Measurements from ENCODE around the gene SOX6. TPM values are rescaled to one million over a fixed set of nuclear protein-coding genes. Genes with fewer than 3 reads are reported as not detected.

Gene SOX6
- total RNA-seq, 3 donors from 2014 or later = 2.0 to 8.0 (median 7.9) TPM

DNA sequence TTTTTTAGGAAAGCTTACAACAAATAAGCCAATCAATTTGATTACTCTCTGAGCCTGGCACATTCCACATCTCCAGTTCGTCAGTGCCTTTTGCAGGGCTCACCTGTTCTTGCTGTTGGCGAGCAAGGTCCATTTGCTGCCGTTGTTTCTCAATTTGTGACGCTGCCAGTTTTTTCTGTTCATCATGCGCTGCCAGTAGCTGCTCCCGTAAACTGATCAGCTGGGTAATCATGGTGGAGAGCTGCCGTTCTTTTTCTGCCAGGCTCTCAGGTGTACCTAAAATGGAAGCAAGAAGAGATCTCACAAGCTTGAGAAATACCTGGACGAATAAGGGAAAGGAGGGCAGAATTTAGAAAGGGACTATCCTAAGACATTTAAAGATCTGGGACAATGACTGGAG is 169.7 kb downstream of the SOX6 start:
- Histone ChIP-seq H3K27ac (no peak overlapping the region), H3K4me1 (no peaks in the 10 kb centered on the region), H3K27me3 (no peaks in the 10 kb centered on the region), H3K36me3 (no peaks in the 10 kb centered on the region), H3K9me3 (no peaks in the 10 kb centered on the region), H3K4me3 (no peak overlapping the region)
- intact Hi-C loops (cut with DNase I; ENCODE audit: low total_unique reads) = no loop called here
- DNase-seq (ENCODE audit: low spot score in 2 of 2) = no peak
- no peak for TF ChIP-seq POLR2A (IDR thresholded peaks at IDR 0.05)
- TF ChIP-seq, protein P1, sequence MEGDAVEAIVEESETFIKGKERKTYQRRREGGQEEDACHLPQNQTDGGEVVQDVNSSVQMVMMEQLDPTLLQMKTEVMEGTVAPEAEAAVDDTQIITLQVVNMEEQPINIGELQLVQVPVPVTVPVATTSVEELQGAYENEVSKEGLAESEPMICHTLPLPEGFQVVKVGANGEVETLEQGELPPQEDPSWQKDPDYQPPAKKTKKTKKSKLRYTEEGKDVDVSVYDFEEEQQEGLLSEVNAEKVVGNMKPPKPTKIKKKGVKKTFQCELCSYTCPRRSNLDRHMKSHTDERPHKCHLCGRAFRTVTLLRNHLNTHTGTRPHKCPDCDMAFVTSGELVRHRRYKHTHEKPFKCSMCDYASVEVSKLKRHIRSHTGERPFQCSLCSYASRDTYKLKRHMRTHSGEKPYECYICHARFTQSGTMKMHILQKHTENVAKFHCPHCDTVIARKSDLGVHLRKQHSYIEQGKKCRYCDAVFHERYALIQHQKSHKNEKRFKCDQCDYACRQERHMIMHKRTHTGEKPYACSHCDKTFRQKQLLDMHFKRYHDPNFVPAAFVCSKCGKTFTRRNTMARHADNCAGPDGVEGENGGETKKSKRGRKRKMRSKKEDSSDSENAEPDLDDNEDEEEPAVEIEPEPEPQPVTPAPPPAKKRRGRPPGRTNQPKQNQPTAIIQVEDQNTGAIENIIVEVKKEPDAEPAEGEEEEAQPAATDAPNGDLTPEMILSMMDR (IDR thresholded peaks at IDR 0.05) = no peak
- TF ChIP-seq POLR2AphosphoS5 (IDR thresholded peaks at IDR 0.05) = no peak

DNA sequence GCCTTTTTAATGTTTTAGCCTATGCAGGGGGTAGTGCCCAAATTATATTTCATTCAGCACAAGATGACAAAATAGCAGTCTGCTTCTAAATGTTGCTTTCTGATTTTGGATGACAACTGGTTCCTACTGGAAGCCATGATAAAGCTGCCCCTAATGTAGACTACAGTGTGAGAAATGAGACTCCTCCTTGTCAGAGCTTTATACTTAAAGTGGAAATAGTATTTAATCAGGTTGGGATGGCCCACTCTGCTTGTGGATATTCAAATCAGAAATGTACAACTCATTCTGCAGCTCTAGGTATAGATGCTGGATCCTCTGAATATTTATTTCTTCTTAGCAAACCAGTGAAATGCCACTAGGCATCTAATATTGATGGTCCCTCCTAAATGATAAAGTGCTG is 171.3 kb downstream of the SOX6 start:
- intact Hi-C loops (cut with DNase I; ENCODE audit: low total_unique reads) = no loop called here
- H3K36me3 ChIP-seq = no peaks in the 10 kb centered on the region
- TF ChIP-seq, protein P1 (IDR thresholded peaks at IDR 0.05) = no peak
- TF ChIP-seq POLR2AphosphoS5 (IDR thresholded peaks at IDR 0.05) (no peak), POLR2A (IDR thresholded peaks at IDR 0.05) (no peak)

DNA sequence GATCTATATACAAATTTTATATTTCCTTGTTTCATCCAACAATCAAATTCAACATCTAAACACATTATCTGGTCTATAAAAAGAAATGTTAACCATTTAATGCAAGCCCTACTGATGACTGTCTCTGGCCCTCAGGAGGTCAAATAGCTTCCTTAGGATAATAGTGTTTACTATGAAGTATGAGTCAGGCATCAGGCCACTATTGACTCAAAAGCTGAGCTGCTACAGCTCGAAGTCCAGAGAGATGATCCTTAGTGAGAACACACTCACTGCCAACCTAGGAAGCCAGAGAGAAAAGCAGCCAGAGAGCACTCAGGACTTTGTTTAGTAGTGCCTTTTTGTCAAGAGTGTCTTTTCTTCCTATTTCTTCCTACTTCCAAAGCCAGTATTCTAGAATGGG is 171.8 kb downstream of the SOX6 start:
- Histone ChIP-seq H3K27me3 (no peaks in the 10 kb centered on the region), H3K4me1 (no peaks in the 10 kb centered on the region), H3K27ac (no peak overlapping the region), H3K4me3 (no peak overlapping the region), H3K36me3 (no peaks in the 10 kb centered on the region), H3K9me3 (no peaks in the 10 kb centered on the region)
- DNase-seq (ENCODE audit: low spot score in 2 of 2) = no peak
- intact Hi-C loops (cut with DNase I; ENCODE audit: low total_unique reads) = no loop called here
- TF ChIP-seq POLR2AphosphoS5 (IDR thresholded peaks at IDR 0.05) (no peak), POLR2A (IDR thresholded peaks at IDR 0.05) (no peak)
- TF ChIP-seq, protein P1 (IDR thresholded peaks at IDR 0.05) = no peak

More for the DNA sequence above, 171.3 kb downstream of the SOX6 start:
- no peak for DNase-seq (ENCODE audit: low spot score in 2 of 2)
- no peaks in the 10 kb centered on the region for H3K4me1 ChIP-seq
- H3K4me3 ChIP-seq = no peak overlapping the region
- H3K9me3 ChIP-seq = no peaks in the 10 kb centered on the region
- no peaks in the 10 kb centered on the region for H3K27me3 ChIP-seq
- no peak overlapping the region for H3K27ac ChIP-seq

DNA sequence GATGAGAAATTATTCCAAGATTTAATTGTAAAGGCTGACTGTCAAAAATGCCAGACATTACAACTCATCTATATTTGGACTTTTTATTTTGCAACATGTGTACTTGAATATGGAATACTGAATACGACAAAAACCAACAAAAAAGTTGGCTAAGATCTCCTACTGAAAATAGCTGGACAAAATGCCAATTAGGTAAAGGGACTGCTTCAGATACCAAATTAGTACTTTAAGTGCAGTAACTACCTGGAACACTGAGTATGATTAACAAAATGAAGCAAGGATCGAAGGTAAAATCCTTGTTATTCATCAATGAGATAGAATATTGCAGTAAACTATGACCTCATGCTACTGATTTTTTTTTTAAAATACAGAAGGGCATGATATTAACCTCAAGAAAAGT is 173.8 kb downstream of the SOX6 start:
- H3K27ac ChIP-seq = no peak overlapping the region
- H3K27me3 ChIP-seq = no peaks in the 10 kb centered on the region
- no peaks in the 10 kb centered on the region for H3K4me1 ChIP-seq
- H3K9me3 ChIP-seq = no peaks in the 10 kb centered on the region
- TF ChIP-seq POLR2AphosphoS5 (IDR thresholded peaks at IDR 0.05) = no peak
- TF ChIP-seq, protein P1 (IDR thresholded peaks at IDR 0.05) = no peak
- intact Hi-C loops (cut with DNase I; ENCODE audit: low total_unique reads) = no loop called here
- H3K36me3 ChIP-seq = no peaks in the 10 kb centered on the region
- DNase-seq (ENCODE audit: low spot score in 2 of 2) = no peak
- H3K4me3 ChIP-seq = no peak overlapping the region

DNA sequence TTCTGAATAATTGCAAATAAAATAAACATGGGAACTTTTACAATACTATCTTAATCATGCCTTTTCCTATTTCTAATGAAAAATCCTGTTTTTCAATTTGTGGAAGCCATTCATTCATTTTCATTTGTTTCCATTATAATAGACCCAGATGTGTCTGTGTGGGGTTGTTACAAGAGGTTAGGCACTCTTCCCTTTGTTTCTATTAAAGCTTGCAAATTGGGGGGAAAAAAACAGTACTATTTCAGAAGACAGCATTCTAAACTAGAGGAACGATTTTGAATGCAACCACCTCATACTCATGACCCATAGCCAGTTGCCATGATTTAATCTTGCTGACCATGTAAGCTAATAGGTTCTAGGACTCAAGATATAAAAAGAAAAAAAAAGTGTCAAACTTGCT is 175.5 kb downstream of the SOX6 start:
- Histone ChIP-seq H3K27ac (no peak overlapping the region), H3K36me3 (no peaks in the 10 kb centered on the region), H3K4me1 (no peaks in the 10 kb centered on the region), H3K9me3 (no peaks in the 10 kb centered on the region), H3K27me3 (no peaks in the 10 kb centered on the region), H3K4me3 (no peak overlapping the region)
- DNase-seq (ENCODE audit: low spot score in 2 of 2) = no peak
- no peak for TF ChIP-seq POLR2A (IDR thresholded peaks at IDR 0.05)
- intact Hi-C loops (cut with DNase I; ENCODE audit: low total_unique reads) = no loop called here

DNA sequence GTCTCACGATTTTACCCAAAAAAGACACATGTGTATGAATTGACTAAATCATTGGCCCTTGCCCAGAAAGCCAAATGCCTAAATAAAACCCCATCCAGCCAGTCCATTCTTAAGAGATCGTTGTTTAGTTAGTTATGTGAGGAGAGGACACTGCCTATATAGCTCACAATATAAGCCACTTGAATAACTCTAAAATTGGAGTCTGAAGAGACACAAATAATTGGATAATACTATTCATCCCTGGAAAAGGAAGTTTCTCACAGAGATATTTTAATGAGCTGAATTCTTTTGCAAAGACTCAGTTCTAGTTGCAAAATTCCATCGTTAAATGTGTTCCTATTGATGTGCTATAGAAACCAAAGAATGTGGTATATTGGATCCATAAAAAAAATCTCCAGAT is 176.7 kb downstream of the SOX6 start:
- TF ChIP-seq, protein P1 (IDR thresholded peaks at IDR 0.05) = no peak
- TF ChIP-seq POLR2AphosphoS5 (IDR thresholded peaks at IDR 0.05) = no peak
- no peak for TF ChIP-seq POLR2A (IDR thresholded peaks at IDR 0.05)

More for the DNA sequence above, 176.7 kb downstream of the SOX6 start:
- Histone ChIP-seq H3K4me3 (no peak overlapping the region), H3K9me3 (no peaks in the 10 kb centered on the region), H3K36me3 (no peaks in the 10 kb centered on the region), H3K4me1 (no peaks in the 10 kb centered on the region), H3K27me3 (no peaks in the 10 kb centered on the region), H3K27ac (no peak overlapping the region)
- no peak for DNase-seq (ENCODE audit: low spot score in 2 of 2)
- intact Hi-C loops (cut with DNase I; ENCODE audit: low total_unique reads) = no loop called here
